NT2/D1 (cell line): ENCODE data around the gene INAFM2.

Experiments
- DNase-seq: peaks from one replicate; pipeline ENCODE4 v3.0.0-alpha.2; 2011; ENCODE audit warnings: low read depth, low spot score
- H3K27me3 ChIP-seq: 2 replicates; pipeline ENCODE4 v1.6.0; 2011; ENCODE audit warnings: mild to moderate bottlenecking; ENCODE audit not compliant: insufficient read length, insufficient read depth
- H3K36me3 ChIP-seq: 2 replicates; pipeline ENCODE4 v1.6.1; 2011; ENCODE audit warnings: mild to moderate bottlenecking, low read length, mixed read lengths; ENCODE audit not compliant: insufficient read depth, insufficient read length
- H3K4me1 ChIP-seq: 2 replicates; pipeline ENCODE4 v1.5.1; 2011; ENCODE audit not compliant: insufficient read depth, insufficient read length
- H3K4me3 ChIP-seq: 2 replicates; pipeline ENCODE4 v1.5.1; 2011; ENCODE audit warnings: low read depth; ENCODE audit not compliant: insufficient read length
- H3K9ac ChIP-seq: 2 replicates; pipeline ENCODE4 v1.6.0; 2011; ENCODE audit warnings: low read depth; ENCODE audit not compliant: insufficient read length
- H3K9me3 ChIP-seq: 2 replicates; pipeline ENCODE4 v1.5.1; 2011; ENCODE audit warnings: mild to moderate bottlenecking, low read length; ENCODE audit not compliant: insufficient read depth
- SUZ12 ChIP-seq: IDR thresholded peaks from 2 replicates; pipeline ENCODE4 v1.6.1; 2011; ENCODE audit not compliant: insufficient read length, insufficient read depth; ENCODE audit errors: extremely low read depth
- YY1 ChIP-seq: IDR thresholded peaks from 2 replicates; pipeline ENCODE4 v1.6.1; 2011; ENCODE audit not compliant: insufficient read length, insufficient read depth
- ZNF274 ChIP-seq: IDR thresholded peaks from 2 replicates; pipeline ENCODE4 v1.6.1; 2011; ENCODE audit warnings: mild to moderate bottlenecking, low read depth, low read length

The INAFM2 gene

GRCh38 chr15:40353697-40354096 lies 30.2 kb downstream of the INAFM2 start:
- Histone ChIP-seq H3K4me1 (peaks cover 9% of the 10 kb centered on the region), H3K36me3 (no peaks in the 10 kb centered on the region), H3K9ac (no peak overlapping the region), H3K4me3 (no peak overlapping the region), H3K9me3 (no peaks in the 10 kb centered on the region), H3K27me3 (peaks cover 18% of the 10 kb centered on the region)
- TF ChIP-seq ZNF274 (no peak), YY1 (no peak), SUZ12 (no peak)
- DNase-seq = no peak

- H3K9ac ChIP-seq = no peak overlapping the region
These were observed 31.1 kb downstream of the INAFM2 start for GRCh38 chr15:40354408-40355171.

GRCh38 chr15:40355976-40356585 lies 32.6 kb downstream of the INAFM2 start:
- Histone ChIP-seq H3K4me1 (peaks cover 13% of the 10 kb centered on the region), H3K9ac (no peak overlapping the region), H3K27me3 (peaks cover 40% of the 10 kb centered on the region), H3K9me3 (no peaks in the 10 kb centered on the region), H3K4me3 (no peak overlapping the region), H3K36me3 (no peaks in the 10 kb centered on the region)
- TF ChIP-seq YY1 (no peak), SUZ12 (no peak), ZNF274 (no peak)
- DNase-seq = no peak

More at GRCh38 chr15:40354408-40355171, 31.1 kb downstream of the INAFM2 start:
- Histone ChIP-seq H3K4me3 (no peak overlapping the region), H3K9me3 (no peaks in the 10 kb centered on the region), H3K36me3 (no peaks in the 10 kb centered on the region), H3K4me1 (peaks cover 13% of the 10 kb centered on the region), H3K27me3 (peaks cover 27% of the 10 kb centered on the region)
- no peak for DNase-seq
- no peak for TF ChIP-seq ZNF274
- no peak for TF ChIP-seq SUZ12
- no peak for TF ChIP-seq YY1

DNA sequence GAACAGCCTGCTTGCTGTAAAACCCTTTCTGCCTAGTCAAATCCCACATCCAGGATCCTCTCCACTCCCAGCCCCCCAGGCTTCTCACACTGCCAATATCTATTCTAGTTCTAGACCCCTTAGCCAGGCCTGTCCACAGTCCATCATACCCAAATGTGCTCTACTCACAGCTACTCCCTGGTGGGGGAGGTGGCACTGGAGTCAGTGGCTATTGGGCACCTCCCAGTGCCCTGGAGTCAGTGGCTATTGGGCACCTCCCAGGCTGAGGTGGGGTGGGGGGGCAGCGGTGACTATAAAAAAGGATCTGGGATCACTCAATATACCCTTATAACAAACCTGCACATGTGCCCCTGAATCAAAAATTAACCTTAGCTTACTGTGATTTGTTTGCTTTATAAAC lies 33.8 kb downstream of the INAFM2 start:
- Histone ChIP-seq H3K36me3 (no peaks in the 10 kb centered on the region), H3K27me3 (peaks cover 42% of the 10 kb centered on the region), H3K9ac (no peak overlapping the region), H3K9me3 (no peaks in the 10 kb centered on the region), H3K4me3 (no peak overlapping the region), H3K4me1 (peaks cover 13% of the 10 kb centered on the region)
- no peak for TF ChIP-seq YY1
- TF ChIP-seq ZNF274 = no peak
- TF ChIP-seq SUZ12 = no peak
- no peak for DNase-seq

DNA sequence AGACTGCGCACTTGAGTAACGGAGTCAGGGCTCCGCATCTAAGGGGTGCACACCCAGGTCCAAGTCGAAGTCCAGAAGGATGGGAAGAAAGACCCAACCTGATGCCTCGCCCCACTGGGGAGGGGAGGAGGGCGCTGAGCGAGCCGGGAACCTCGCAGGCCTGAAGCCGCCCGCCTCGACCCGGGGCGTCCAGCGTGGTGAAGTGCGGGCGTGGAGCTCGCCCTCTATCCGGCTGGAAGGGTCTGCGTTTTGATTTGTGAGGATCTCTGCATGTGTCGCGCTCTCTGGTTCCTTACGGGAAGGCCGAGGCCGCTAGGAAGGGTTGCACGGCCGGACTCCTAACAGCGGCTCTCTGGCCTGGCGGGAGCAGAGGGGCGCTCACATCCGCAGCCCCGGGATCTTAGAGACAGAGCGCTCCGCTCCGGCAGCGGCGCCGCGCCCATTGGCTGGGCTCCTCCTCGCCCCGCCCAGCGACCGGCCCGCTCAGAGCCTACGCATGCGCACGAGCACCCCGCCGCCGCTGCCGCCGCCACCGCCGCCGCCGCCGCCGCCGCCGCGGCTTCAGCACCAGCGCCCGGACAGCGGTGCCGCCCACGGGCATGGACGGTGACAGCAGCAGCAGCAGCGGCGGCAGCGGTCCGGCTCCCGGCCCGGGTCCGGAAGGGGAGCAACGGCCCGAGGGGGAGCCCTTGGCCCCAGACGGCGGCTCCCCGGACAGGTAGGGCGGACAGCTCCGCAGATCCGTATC lies 34.4 kb downstream of the INAFM2 start, which contains the start of gene DISP2:
Gene DISP2, plus strand, starts transcription at position 497 of the 748 bp plus-strand sequence. Its CDS starts 103 bp downstream, at position 600.
- Histone ChIP-seq H3K4me3 (peak within 1 kb of the TSS; percentile 38), H3K9ac (peak within 1 kb of the TSS; percentile 66), H3K36me3 (no peaks in the 10 kb centered on the region), H3K4me1 (peaks cover 13% of the 10 kb centered on the region), H3K9me3 (no peaks in the 10 kb centered on the region), H3K27me3 (peaks cover 42% of the 10 kb centered on the region)
- DNase-seq = peak; percentile 57
- TF ChIP-seq YY1 = no peak

- DNase-seq = no peak
- Histone ChIP-seq H3K9me3 (no peaks in the 10 kb centered on the region), H3K4me3 (peak overlapping the region; percentile 38), H3K4me1 (peaks cover 10% of the 10 kb centered on the region), H3K36me3 (no peaks in the 10 kb centered on the region), H3K27me3 (peaks cover 42% of the 10 kb centered on the region), H3K9ac (peak overlapping the region; percentile 59)
- no peak for TF ChIP-seq SUZ12
- no peak for TF ChIP-seq YY1
- no peak for TF ChIP-seq ZNF274
These were observed 35.2 kb downstream of the INAFM2 start for GRCh38 chr15:40358471-40359353.
